RPMI8226 (cell line): ENCODE results near the gene PTH1R.

Experiments used
- DNase-seq: peaks from one replicate; pipeline ENCODE4 v3.0.0-alpha.2; 2015

The PTH1R gene

DNA sequence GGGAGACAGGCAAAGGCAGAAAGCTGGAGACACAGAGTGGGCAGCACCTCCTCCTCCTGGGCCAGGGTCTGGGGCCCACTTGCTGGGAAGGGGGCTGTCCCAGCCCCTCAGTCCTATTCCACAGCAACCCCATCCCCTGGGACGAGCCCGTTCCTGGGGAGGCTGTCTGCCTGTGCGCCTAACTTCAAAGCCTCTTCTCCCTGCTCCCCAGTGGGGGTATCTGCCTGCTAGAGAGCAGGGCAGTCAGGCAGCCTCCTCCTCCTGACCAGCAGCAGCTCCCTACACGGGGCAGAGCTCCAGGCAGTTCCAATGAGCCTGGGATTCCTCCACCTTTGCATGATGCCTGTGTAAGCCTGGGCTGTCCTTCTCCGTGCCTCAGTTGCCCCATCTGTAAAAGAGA, 6.9 kb downstream of the PTH1R start:
- DNase-seq, result no peak

DNA sequence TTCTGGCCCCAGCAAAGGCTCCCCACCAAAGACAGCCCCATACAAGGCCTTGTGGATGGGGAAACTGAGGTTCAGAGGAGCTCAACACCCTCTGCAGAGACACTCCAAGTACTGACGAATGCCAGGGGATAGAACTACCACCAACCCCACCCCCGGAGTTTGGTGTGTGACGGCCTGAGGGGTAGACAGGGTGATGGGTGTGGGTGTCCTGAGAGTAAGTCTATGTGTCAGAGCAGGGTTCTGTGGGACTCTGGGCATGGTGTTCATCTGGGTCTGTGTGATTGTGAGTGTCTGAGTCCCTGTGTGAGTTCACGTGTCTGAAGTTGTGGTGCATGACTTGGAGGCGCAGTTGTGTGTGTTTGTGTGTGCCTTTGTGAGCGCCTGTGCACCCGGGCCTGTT, 7.4 kb downstream of the PTH1R start:
- DNase-seq, result no peak

DNA sequence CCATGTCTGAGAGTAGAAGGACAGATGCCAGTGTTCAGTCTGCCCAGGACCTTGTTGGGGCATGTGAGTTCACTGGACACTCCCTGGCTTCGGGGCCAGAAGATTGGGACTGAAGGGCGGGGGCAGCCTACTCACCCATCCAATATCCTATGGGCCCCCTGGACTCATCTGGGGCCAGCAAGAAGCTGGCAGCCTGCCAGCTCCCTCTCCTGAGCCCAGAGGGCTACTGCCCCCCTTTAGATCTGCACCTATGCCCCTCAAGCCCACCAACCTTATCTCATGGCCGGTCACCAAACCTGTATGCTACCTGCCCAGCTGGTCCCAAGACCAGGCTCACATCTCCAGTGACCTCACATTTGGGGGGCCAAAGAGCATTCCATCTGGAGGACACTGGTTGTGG, 8.1 kb downstream of the PTH1R start:
- no peak for DNase-seq

DNA sequence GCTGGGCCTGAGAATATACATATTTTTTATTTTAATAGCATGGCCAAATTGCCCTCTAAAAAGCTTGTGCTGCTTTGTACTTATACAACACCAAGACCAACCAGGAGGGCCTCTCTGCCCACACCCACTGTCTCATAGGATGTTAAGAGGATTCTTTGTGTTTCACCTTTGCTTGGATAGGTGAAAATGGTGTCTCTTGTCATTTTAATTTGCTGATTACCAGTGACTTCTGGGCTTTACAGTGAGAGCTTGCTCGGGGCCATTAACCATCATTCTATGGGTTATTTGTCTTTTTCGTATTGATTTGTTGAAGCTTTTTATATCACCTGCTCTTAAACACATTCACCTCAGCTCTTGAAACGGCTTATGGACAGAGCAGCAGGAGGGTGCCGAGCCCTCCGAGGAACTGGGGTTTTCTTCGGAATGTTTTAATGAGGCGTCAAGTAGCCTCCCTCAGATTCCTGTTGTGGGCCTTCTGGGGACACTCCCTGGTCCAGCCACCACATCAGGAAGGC, 10.5 kb downstream of the PTH1R start:
- no peak for DNase-seq

DNA sequence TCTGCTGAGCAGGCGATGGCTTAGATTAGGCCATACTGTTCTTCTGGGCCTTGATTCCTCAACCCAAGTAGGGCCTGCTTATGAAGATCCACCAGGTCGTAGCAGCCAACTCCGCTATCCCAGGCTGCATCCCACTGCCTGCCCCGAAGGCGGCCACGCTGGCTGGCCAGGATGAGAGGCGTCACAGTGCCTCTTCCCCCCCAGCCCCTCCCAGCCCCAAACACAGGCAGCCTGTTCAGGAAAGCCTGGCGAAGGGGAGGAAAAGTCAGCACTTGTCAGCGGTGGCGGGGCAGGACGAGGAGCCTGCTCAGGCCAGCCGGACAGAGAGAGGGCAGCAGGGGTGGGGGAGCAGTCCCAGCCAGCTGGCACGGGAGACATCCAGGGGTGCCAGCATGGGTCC, 11.2 kb downstream of the PTH1R start:
- DNase-seq, result no peak

DNA sequence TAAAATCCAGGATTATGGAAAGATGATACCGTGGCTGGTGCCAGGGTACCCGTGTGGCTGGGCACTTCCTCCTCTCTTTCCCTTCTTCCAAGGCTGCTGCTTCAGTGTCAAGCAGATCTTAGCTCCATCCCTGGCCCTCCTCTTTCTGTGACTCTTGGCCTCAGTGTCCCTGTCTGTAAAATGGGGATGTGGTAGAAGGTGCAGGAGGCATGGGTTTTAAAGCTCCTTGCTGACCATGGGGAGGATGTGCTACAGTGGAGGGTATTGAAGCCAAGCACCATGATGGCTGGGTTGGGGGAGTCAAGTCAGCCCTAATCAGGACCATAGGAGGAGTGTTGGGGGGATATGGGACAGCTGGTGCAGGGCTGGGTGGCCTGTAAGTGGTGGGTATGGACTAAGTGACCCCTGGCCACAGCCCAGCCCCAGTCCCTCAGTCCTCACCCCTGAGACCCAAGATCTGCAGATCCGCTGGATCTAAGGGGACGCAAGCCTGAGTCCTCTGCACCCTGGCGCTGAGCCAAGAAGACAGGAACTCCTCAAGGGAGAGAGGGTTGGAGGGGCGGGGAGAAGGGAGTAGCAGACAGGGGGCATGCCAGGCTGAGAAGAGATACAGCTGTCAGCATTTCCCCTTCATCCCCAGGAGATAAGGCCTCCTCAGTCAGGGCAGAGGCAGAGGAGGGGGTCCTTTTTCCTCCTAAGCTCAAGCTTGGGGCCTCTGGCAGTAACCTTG, 12.0 kb downstream of the PTH1R start:
- DNase-seq, result peak; percentile 49

DNA sequence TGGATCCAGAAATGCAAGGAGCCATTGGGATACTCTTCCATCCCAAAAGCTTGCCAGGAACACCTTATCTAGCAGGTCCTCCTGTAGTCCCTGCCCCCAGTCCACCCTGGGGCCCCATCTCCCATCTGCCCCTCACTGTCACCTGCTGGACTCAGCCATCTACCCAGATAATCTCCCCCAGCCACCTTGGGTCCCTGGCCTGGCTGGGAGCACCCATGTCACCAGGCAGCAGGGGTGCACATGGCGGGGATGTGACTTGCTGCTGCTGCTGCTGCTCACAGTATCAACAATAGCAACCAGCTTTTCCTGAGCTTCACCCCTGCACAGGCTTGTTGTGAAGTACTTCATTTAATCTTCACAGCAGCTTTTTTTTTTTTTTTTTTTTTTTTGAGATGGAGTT, 12.6 kb downstream of the PTH1R start:
- DNase-seq, result no peak

DNA sequence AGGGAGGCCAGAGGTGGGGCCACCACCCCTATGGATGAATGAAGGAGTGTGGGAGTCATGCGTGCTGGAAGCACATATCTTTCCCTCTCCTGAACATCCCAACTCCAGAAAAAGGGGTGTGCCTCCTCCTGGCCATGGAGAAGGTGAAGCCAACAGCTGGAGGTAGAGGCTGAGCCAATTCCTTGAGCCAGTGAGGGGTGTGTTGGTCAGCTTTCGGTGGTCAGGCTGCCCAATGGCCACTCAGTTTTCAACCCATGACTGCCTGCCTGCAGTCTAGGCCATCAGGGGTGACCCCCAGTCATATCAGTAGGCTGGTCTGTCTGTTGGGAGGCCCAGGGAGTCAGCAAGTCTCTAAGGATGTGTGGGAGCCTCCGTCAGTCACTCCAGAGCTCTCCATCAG, 13.6 kb downstream of the PTH1R start:
- DNase-seq, result no peak

DNA sequence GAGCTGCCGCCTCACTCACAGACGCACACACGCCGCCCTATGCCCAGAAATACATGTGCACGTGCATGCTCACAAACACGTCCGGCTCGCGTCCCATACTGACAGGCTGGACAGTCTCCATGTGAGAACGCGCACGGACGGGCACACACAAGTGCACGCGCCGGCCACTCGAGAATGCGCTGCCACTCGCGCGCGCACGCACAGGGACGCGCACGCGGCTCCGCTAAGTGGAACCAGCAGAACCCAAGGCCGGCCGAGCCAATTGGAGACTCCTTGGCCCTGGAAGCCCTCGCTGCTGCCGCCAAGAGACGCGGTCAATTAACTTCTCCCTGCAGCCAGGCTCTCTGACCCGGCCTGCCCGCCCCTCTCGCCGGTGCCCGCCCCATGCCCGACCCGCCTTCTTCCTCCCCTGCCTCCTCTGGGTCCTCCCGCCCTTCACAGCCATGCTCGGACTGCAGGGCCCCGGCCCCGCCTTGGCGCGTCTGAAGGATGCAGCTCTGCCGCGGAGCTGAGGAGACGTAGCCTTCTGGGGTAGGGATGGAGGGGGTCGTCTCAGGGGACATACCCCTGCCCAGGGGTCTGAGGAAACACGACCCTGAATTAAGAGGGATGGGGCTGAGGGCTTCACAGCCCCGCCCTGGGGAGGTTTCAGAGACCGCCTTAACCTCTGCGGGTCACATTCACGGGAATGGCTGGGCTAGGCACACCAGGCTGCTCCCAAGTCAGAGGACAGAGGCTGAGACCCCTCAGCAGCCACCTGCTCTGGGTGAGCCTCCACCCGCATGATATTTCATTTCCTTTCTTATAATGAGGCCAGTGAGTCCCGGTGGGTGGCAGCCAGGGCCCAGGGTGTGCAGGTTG, 15.0 kb downstream of the PTH1R start:
- peak; percentile 84 for DNase-seq

DNA sequence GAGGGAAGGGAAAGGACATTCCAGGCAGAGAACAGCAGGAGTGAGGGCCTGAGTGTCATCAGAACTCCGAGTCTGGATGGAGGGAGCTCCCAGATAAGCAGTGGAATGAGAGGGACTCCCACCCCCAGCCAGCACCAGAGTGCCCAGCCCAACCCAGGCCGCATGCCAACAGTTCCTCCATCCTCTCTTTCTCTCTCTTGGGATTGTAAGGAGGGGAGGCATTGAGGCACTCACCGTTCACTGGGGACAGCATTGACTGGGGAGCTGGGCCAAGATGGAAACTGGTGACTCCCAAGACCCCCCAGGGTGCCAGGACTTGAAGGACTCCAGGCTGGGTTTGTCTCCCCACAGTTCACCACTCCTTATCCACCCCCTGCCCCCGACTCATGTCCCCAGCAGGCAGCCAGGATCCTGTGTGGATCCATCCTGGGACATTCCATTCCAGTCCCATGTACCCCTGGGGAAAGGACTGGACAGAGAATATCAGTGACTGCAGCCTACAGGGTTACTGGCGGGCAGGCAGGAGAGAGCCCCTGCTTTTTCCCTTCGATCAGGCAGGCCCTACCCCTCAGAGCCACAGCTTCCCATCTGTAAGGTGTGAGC, 15.7 kb downstream of the PTH1R start:
- DNase-seq, result no peak

DNA sequence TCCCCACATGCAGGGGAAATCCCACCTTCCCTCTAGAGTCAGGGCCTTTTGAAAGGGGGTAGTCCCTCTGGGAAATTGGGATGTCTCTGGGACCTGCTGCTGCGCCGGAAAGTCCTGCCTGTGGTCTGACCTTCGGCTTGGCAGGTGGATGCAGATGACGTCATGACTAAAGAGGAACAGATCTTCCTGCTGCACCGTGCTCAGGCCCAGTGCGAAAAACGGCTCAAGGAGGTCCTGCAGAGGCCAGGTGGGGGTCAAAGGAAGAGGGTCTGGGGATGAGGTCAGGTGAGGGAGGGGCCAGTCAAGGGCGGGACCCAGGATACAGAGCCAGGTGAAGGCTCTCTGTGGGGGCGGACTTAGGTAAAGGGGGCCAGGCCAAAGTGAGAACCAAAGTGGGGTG, 16.2 kb downstream of the PTH1R start:
- no peak for DNase-seq

DNA sequence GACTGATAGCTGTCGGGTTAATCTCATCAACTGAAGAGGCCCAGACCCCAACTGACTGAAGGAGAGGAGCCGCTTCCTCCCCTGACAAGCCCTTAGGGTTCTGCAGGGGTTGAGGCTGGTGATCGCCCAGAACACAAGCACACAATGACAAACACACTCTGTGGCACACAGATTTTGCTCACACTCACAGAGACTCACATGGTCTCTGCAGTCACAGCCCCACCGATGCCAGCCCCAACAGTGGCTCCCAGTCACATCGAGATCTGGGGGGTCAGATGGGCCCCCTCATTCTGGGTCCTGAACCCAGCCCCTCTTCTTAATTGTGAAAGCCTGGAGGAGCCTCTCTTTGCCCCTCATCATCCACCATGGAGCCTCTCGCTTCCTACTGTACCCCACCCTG, 16.7 kb downstream of the PTH1R start:
- DNase-seq, result no peak

DNA sequence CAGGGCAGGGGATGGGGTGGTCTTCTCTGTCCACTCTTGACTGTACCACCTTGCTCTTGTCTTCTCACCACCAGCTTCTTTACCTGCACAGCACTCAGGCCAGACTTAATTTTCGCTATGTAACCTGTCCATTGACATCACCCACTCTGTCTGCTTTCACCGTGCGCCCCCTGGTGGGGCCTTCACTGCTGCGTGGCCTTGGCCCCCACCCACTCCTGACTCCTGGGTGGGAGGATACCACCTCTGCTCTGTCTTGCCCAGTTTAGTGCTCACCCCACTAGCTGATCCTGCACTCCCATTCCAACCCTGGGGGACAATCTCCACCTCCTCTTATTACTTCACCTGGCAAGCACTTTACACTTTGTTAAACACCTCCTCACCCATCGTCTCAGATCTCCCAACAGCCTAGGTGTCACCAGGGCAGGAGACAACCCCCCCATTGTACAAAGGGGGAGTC, 17.7 kb downstream of the PTH1R start:
- peak; percentile 84 for DNase-seq

DNA sequence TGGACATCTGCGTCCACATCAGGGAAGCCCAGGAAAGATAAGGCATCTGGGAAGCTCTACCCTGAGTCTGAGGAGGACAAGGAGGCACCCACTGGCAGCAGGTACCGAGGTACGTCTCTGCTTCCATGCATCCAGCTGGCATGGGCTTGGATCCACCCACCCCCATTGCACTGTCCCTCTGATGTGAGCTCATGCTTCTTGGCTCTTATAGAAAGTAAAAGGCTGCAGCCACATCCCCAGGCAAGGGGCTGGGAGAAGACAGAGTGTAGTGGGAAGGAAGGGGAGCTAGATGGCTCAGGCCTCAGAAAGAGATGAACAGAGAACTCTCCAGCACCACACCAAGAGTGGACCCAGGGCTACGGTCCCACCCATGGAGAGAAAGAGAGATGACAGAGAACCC, 18.2 kb downstream of the PTH1R start:
- no peak for DNase-seq

DNA sequence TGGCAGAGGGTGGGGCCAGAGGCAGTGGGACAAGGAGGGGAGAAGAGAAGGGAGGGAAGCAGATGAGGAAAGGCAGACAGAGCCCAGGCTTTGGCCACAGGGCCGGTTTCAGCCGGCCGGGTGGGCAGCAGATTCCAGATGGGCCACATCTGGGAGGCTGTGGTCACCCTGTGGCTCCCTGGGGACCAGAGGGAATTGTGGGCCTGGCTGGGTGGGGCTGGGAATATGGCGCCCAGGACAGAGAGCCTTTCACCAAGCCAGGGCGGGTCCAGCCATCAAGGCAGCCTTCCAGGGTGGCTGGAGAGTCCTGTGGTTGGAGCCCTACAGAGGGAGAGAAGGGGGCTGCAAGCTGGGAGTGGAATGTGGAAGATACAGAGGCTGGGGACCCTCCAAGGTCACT, 18.9 kb downstream of the PTH1R start:
- DNase-seq, result no peak

DNA sequence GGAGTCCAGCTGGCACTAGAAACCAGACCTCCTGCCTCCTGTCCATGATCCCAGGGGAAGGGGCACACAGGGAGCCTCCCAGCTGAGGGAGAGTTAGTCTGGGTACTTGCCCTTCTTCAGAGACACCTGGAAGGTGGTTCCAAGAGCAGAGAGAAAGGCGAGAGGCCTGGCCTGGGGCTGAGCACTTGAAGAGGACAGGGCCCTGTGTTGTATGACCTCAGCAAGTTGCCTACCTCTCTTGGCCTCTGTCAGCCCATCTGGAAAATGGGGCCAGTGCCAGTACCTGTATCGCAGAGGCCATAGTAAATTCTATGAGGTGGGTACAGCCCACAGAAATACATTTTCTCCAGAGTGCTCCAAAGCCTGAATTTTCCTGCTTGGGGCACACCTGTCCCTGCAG, 19.5 kb downstream of the PTH1R start:
- no peak for DNase-seq

DNA sequence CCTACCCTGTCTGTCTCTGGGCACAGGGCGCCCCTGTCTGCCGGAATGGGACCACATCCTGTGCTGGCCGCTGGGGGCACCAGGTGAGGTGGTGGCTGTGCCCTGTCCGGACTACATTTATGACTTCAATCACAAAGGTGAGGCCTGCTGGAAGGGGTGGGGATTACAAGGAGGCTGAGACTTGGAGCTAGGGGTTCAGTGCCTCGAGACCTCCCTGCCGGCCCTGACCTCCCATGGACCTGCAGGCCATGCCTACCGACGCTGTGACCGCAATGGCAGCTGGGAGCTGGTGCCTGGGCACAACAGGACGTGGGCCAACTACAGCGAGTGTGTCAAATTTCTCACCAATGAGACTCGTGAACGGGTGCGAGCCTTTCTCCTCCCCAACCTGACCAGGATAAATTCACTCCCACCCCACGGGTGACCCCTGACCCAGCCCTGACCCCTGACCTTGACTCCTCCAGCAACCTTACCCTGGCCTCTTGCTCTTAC, 20.4 kb downstream of the PTH1R start:
- peak; percentile 73 for DNase-seq

DNA sequence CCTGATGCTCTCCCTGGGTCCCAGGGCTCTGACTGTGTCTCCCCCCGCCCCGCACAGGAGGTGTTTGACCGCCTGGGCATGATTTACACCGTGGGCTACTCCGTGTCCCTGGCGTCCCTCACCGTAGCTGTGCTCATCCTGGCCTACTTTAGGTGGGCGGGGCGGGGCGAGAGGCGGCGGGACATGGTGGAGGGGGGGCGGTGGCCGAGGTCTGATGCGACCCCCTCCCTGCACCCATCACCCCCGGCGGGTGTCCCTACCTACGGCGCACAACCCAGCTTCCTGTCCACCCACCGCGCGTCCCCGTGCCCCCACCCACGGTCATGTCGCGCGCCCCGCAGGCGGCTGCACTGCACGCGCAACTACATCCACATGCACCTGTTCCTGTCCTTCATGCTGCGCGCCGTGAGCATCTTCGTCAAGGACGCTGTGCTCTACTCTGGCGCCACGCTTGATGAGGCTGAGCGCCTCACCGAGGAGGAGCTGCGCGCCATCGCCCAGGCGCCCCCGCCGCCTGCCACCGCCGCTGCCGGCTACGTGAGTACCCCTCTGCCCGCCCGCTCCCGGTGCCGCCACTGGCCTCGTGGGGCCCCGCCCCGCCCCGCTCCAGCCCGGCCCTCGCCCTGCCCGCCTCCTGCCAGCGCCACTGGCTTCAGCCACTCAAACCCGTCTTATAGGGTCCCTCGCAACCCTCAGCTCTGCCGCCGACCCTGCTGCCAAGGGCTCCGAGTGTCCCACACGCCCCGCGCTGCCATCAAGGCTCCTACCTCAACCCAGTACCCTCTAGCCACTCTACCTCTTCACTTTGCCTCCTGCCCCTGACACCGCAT, 21.0 kb downstream of the PTH1R start:
- DNase-seq, result peak; percentile 53

DNA sequence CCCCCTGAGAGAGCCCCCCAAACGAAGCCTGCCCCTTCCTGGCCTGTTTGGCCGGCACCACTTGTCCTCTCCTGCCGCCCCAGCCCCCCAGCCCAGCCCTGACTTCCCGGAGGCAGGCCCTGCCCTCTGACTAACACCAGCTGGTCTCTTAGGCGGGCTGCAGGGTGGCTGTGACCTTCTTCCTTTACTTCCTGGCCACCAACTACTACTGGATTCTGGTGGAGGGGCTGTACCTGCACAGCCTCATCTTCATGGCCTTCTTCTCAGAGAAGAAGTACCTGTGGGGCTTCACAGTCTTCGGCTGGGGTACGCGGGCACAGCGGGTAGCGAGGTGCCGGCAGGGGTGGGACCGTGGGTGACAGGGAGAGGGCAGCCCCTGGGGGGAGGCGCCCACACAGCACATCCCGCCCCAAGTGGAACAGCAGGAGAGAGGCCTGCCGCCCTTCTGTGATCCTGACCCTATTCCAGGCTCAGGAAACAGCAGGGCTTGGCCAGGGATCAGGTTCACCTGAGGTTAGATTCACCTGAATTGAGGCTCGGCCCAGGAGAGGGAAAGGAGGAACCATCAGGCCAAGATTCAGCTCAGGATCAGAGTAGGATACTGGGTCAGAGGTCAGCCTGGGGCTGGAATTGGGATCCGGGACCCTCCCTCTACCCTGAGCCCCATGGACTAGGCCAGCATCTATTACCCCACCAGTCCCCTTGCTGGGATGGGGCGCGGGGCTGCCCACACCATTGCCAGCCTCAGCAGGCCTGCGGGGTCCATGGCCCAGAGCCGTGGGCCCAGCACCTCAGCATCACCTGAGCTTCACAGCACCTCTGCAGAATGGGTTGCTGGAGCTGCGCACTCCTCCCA, 21.9 kb downstream of the PTH1R start:
- DNase-seq, result no peak

DNA sequence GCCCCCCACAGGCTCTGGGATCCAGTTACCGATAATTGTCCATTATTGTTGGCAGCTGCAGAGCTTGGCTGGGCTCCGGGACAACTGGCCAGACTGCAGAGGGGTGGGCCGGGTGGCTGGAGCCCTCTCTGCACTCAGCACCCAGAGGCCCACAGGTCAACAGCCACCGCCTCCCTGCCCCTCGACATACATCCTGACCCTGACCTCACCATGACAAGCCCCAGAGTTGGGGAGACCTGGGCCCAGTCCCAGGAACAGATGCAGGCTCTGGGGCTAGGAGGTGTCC, 22.4 kb downstream of the PTH1R start:
- DNase-seq, result no peak

DNA sequence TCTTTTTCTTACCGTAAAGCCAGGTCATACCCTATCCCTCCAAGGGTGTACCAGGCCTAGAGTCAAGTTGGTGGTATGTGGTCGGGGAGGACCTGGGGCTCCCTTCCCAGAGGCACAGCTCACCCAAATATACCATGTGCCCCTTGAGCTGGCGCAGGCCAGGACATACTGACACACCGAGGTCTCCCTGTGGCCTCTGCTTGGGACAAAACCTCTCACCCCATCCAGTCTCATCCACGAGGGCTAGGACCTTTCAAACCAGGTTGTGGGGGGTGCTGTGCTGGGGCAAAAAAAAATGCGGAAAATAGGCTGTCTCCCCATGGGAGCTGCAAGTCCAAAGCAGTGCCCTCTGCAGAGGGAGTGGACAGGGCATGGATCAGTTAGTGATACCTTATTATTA, 22.8 kb downstream of the PTH1R start:
- no peak for DNase-seq

DNA sequence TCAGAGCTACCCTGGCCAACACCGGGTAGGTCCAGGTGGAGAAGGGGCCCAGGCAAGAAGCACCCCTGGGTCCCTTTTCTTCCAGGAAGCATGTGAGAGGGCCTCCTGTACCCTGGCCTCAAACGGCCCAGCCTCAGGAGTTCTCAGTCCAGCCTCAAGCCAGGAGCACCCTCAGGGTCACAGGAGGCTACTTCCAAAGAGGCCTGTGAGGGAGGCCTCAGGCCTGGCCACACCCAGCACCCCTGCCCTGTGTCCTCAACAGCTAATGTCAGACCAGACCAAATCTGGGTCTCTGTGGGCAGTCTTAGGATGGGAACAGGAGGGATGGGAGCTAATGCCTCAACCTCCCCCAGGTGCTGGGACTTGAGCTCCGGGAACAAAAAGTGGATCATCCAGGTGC, 23.5 kb downstream of the PTH1R start:
- DNase-seq, result no peak
